CMK (cell line): Measurements from ENCODE around the gene RXRB.

Experiments
- DNase-seq: peaks from one replicate; pipeline ENCODE4 v3.0.0-alpha.2; 2010; ENCODE audit warnings: low read depth

The RXRB gene

DNA sequence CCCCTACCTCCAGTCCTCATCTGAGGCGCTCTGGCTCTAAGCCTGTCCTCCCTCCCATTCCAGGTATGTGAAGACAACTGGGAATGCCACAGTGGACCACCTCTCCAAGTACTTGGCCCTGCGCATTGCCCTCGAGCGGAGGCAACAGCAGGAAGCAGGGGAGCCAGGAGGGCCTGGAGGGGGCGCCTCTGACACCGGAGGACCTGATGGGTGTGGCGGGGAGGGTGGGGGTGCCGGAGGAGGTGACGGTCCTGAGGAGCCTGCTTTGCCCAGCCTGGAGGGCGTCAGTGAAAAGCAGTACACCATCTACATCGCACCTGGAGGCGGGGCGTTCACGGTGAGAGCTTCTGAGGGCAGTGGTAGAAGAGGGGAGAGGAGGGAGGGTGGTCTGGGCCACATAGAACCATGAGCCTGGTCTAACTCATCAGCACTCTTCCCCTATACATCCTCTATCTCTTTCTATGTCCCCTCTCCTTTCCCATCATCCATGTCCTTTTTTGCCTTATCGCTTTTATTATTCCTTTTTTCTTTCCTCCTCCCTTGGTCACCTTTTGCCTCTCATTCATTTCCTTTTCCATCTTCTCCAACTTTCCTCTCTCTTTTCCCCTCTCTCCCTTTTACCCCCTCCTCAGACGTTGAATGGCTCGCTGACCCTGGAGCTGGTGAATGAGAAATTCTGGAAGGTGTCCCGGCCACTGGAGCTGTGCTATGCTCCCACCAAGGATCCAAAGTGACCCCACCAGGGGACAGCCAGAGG is 11.4 kb upstream of the RXRB start:
- no peak for DNase-seq

DNA sequence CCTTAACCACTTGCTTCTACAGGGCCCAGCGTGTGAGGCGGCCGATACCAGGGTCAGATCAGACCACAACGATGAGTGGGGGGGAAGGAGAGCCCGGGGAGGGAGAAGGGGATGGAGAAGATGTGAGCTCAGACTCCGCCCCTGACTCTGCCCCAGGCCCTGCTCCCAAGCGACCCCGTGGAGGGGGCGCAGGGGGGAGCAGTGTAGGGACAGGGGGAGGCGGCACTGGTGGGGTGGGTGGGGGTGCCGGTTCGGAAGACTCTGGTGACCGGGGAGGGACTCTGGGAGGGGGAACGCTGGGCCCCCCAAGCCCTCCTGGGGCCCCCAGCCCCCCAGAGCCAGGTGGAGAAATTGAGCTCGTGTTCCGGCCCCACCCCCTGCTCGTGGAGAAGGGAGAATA is 10.7 kb upstream of the RXRB start:
- no peak for DNase-seq

DNA sequence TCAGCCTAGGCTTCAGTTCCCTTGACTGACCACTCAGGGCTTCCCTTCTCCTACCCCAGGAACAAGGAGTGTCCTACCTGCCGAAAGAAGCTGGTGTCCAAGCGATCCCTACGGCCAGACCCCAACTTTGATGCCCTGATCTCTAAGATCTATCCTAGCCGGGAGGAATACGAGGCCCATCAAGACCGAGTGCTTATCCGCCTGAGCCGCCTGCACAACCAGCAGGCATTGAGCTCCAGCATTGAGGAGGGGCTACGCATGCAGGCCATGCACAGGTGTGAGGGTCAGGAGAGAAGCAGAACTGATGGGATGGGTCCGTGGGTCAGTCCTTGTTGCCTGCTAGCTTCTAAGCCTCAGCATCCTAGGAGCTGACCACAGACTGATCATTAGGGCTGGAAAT is 9.4 kb upstream of the RXRB start:
- no peak for DNase-seq

GRCh38 chr6:33208091-33208967 is 7.9 kb upstream of the RXRB start, which contains the start of gene RING1:
Gene RING1 (plus strand): TSS chr6:33208500. CDS start chr6:33208823, 323 bp downstream.
- peak; percentile 63 for DNase-seq

GRCh38 chr6:33207552-33208090 is 7.2 kb upstream of the RXRB start:
- no peak for DNase-seq

DNA sequence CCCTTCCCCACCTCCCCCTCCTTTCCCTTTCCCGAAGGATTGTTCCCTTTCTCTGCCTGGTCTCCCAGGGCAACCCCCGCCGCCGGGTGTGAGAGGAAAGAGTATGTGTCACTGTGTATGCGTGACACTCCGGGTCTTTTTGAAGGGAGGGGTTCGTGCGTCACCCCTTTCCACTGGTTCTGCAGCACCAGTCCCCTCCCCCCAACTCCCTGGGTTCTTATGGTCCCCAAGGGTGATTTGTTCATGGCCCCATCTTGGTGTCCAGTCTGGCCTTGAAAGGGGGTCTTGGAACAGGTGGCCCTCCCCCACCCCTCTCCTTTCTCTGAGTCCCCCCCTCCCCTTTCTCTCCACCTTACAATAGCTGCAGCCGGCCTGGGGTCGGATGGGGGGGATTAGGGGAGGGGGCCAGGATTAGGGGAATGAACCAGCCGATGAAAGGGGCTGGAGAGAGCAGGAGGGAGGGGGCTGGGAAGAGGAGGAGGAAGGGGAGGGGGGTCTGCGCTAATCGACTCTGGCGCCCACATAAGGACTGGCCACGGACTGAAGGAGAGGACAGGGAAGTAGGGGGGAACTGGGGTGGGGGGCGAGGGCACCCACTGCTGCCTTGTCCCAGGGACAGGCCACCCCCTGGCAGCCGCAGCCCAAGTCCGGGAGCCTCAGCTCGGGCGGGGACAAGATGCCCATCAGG is 6.5 kb upstream of the RXRB start:
- DNase-seq: no peak

- DNase-seq: no peak
These were observed 5.8 kb upstream of the RXRB start for GRCh38 chr6:33206027-33206863.

GRCh38 chr6:33205191-33206026 is 4.9 kb upstream of the RXRB start:
- DNase-seq: no peak

DNA sequence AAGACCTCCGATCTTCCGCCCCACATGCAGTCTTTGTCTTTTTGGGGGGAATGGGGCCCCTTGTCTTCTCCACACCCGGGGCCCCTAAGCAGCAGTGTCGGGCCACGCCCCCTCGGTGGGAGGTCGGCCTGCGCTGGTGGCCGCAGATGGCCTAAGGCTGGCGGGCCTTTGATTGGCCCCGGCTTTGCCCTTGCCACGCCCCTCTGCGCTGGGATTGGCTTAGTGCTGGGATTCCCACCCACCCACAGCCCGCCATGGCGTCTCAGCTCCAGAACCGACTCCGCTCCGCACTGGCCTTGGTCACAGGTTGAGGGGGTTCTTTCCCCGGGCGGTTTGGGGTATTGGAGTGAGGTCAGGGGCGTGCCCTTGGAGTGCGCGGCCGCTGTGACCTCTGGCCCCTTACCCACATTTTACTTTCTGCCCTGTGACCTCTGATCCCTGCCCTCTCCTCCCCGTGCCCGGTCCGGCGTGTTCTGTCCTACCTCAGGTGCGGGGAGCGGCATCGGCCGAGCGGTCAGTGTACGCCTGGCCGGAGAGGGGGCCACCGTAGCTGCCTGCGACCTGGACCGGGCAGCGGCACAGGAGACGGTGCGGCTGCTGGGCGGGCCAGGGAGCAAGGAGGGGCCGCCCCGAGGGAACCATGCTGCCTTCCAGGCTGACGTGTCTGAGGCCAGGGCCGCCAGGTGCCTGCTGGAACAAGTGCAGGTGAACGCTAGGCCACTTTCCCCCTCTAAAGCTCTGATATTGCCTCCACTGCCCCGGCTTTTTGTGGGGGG is 4.1 kb upstream of the RXRB start, which contains the start of gene HSD17B8:
Gene HSD17B8, plus strand, starts transcription at position 241 of the 776 bp plus-strand sequence. Its CDS starts 14 bp downstream, at position 255.
- peak; percentile 88 for DNase-seq

GRCh38 chr6:33204165-33204414 is 3.6 kb upstream of the RXRB start:
- DNase-seq: no peak

GRCh38 chr6:33203443-33204164 is 3.1 kb upstream of the RXRB start:
- no peak for DNase-seq

DNA sequence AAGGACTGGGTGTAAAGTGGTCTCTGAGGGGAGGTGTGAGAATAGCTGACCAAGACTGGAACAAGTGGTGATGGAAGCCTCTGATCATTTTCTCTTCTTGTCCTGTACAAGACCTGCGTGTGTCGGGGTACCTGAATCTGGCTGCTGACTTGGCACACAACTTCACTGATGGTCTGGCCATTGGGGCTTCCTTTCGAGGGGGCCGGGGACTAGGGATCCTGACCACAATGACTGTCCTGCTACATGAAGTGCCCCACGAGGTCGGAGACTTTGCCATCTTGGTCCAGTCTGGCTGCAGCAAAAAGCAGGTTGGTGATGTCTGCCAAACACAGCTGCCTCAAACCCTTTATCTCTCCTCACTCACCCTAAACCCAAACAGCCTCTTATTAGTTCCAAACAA is 2.3 kb upstream of the RXRB start:
- DNase-seq: no peak

- DNase-seq: no peak
These were observed 1.5 kb upstream of the RXRB start for GRCh38 chr6:33201935-33202334.

DNA sequence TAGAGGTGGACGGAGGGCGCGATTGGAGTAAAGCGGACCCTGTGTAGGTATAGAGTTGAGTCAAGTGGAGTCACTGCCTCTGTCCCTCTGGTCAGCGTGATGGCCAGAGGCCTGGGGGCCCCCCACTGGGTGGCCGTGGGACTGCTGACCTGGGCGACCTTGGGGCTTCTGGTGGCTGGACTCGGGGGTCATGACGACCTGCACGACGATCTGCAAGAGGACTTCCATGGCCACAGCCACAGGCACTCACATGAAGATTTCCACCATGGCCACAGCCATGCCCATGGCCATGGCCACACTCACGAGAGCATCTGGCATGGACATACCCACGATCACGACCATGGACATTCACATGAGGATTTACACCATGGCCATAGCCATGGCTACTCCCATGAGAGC is 681 bp upstream of the RXRB start:
- no peak for DNase-seq

DNA sequence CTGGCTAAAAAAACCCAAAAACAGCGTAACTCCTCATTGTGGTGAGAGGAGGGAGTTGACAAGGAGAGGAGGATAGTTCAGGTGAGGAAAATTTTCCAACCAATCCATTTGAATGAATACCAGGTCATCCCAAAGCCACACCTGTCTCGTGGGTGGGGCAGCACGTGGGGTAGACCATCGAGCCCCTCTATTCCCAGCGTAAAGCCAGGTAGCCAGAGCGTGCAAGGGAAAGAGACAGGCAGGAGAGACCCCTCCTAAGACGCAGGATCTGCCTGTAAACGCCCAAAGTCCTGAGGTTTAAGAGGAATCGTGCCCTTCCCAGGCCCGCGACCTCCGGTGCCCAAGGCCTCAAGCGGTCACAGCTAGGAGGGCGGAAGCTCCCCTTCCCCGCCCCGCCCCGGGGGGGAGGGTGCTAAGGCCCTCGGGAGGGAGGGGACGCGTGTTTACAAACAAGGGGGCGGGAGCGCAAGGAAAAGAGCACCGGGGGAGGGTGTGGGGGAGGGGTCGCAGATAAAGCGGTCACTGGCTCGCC is 712 bp downstream of the RXRB start:
- DNase-seq: peak; percentile 91

DNA sequence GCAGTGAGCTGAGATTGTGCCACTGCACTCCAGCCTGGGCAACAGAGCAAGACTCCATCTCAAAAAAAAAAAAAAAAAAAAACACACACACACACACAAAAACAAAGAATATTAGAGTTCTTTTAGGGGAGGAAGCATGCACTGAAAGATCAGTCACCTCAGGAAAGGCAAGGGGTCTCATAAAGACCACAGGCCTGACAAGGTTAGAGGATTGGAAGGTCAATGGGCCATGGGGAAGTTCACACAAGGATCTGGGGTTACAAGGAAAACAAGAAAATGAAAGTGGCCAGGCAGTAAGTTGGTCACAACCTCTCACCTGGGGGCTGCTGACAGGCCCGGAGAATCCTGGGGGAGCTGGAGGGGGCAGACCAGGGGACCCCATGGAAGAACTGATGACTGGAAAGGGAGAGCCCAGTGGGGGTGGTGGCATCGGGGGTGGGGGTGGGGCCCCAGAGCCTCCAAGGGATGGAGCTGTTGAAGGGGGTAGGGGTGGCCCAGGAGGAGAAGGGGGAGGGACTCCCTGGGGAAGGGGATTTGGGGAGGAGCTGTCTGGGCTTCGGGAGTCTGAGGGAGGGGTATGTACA is 1.5 kb downstream of the RXRB start:
- no peak for DNase-seq

- DNase-seq: no peak
These were observed 2.2 kb downstream of the RXRB start for GRCh38 chr6:33198159-33198852.
